SH-SY5Y (cell line): Measurements from ENCODE around the gene VAPA.

Experiments
- GATA2 ChIP-seq: IDR thresholded peaks from 2 replicates; pipeline ENCODE4 v1.6.1; 2011; ENCODE audit warnings: mild to moderate bottlenecking, low read depth, low read length
- GATA3 ChIP-seq: IDR thresholded peaks from 2 replicates; pipeline ENCODE4 v1.6.1; 2011; ENCODE audit warnings: low read depth, mild to moderate bottlenecking, low read length, moderate library complexity

VAPA gene

GRCh38 chr18:9901377-9901776, 12.4 kb upstream of the VAPA start:
- TF ChIP-seq GATA3: no peak
- no peak for TF ChIP-seq GATA2

GRCh38 chr18:9902832-9903231, 11.0 kb upstream of the VAPA start:
- no peak for TF ChIP-seq GATA2
- no peak for TF ChIP-seq GATA3

DNA sequence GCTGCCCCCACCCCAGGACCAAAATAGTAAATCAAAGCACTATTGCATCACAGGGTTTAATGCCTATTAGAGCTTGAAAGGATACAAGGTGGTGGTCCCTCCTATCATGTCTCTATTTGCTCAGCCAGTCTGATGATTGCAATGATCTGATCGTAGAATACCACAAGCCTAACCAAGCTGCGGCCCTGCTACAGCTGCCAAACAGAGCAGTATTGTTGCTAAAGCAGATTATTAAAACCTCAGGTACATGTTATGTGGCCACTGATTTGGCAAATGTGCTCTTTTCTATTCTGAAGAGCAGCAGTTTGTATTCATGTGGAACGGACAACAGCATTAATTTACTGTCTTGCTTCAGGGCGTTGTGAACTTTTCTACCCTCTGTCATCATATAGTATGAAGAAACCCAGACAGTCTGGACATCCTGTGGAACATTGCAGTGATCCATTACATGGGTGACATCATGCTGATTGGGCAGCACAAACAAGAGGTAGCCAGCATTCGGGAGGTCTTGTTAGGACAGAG, 8.4 kb upstream of the VAPA start:
- no peak for TF ChIP-seq GATA3
- TF ChIP-seq GATA2: no peak

DNA sequence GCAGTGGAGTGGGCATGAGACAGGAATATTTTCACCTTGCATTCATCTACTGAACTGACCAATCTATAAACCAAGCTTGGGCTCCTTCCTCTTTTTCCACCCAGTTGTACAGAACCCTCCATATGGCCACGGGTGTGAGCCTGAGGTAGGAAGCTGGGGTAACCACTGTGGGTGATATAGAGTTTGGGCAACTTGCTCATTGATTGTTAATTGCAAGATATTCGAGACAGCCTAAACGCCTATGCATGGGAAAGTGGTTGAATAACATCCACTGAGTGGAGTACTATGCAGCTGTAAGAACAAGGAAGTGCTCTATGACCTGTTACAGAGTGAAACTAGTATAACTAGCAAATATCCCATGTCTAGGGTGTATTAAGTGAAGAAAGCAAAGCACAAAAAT, 7.3 kb upstream of the VAPA start:
- TF ChIP-seq GATA2: no peak
- no peak for TF ChIP-seq GATA3

- no peak for TF ChIP-seq GATA3
- TF ChIP-seq GATA2: no peak
These were observed 5.9 kb upstream of the VAPA start for GRCh38 chr18:9907867-9908266.

DNA sequence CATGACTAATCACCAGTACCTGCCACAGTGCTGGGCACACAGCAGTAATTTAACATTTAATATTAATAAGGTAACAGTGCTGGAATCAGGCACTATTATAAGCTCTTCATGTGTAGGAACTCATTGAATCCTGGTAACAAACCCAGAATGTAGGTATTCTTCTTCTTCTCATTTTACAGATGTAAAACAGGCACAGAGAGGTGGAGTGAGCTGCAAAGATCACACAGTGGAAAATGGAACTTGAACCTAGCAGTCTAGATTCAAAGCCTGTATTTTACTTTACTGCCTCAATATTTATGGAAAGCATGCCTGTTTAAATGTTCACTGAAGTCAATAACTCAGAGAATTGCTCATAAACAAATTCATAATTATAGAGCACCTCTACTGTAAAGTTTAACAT, 3.7 kb upstream of the VAPA start:
- TF ChIP-seq GATA2 (no peak), GATA3 (no peak)

- TF ChIP-seq GATA2 (no peak), GATA3 (no peak)
These were observed 3.2 kb upstream of the VAPA start for GRCh38 chr18:9910661-9911060.

DNA sequence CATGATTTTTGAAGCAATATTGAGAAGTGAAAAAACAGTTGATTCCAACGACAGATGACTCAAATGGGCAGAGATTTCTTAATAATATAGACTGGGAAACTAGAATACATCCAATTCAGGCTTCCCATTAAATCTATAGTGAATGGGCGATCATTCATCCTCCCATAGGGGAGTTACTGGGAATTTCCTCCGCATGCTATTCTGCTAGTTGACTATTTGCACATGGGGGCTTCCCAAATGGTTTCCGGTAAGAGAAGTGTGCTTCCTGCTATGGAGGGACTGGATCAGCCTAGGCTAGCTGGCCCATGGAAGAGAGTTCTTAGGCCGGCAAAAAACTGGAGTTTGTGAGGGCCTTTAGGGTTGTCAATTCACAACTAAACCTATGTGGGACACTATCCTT, 2.6 kb upstream of the VAPA start:
- no peak for TF ChIP-seq GATA3
- TF ChIP-seq GATA2: no peak

- peak; percentile 54; the same call in 1 of the 2 replicates for TF ChIP-seq GATA3
- TF ChIP-seq GATA2: peak; percentile 81
These were observed 678 bp upstream of the VAPA start for GRCh38 chr18:9913151-9913525.

DNA sequence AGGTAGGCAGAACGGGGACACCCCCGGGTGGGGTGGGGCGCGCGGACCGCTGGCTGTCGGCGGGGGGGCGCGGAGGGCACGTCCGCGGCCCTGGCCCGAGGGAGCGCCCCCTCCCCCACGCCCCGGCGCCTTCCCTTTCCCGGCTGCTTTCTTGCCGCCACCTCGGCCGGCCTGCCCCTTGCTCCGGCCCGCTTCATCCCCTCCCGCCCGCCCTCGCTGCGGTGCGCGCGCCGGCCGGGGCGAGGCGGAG, 443 bp downstream of the VAPA start:
- TF ChIP-seq GATA3 (no peak), GATA2 (no peak)

GRCh38 chr18:9914584-9915290, 921 bp downstream of the VAPA start:
- TF ChIP-seq GATA2 (no peak), GATA3 (no peak)

DNA sequence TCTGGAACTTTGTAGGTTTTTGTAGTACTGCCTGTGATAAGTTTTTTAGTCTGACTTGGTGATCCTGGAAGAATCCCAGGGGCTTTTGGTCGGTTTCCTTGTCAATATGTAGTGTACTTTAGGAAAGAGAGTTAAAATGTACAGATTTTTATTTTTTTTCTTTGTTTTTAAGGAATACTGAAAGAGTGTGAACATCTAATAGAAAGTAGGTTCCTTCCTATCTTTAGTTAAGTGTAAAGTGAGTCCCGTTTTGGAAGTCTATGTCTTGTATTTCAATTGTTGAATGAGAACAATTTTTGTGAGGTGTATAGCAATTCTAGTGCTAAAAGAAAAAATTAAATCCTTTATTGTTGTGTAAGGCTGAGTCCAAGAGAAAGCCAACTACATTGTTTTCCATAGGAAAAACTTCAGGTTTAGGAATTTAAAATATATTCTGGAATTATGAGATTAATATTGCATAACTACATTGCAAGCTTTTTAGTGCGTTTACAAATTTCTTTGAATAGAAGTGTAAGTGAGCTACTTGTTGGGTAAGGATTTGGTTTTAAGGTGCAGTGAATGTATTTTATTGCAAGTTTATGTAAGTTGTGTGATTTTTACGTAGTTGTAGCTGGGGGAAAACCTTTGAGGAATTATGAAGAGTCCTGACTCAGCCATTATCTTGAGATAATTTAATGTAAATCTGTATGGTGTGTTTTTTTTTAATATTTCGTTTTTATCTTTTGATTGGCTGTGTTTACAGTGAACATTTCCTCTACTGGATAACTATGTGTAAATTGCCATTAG, 1.7 kb downstream of the VAPA start:
- TF ChIP-seq GATA2: no peak
- no peak for TF ChIP-seq GATA3

DNA sequence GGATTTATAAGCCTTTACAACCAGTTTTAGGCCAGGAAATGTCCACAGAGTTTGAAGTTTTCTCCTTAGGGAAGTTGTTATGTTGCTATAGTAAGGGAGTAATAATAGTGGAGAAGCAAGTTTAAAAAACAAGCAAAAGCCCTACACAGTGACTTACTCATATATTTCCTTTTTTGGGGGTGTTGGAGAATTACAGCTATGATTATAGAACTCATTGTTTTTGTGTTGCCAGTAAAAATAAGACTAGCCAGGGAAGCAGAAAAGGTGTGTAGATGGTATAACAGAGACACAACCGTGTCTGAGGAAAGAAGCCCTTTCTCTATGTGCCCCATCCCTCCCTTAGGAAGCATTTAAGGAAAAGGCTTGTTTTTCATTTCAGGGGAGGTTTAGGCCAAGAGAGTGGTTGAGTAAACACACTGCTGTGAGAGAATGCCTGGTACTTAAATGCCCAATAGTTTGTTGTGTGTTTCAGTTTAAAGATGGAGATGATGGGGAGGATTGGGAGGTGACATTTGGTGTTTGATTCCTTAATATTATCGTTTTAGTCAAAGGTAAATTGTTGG, 2.3 kb downstream of the VAPA start:
- no peak for TF ChIP-seq GATA2
- TF ChIP-seq GATA3: no peak

DNA sequence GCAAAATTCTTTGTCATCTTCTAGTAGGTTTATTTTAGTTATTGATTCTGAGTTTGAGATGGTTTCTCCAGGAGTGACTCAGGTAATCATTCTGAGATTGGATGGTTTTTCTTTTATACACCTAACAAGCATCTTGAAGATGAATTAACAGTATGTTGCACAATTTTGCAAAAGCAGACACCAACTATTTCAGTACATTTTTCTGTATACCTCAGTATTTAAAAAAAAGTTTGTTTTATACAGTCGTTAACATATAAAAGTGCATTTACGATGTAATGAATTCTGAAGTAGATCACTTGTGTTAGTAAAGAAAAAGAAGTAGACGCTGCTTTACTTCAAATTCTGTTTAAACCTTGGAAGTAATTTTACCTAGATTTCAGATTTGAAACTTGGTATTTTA, 3.0 kb downstream of the VAPA start:
- TF ChIP-seq GATA3 (no peak), GATA2 (no peak)
